T-helper 17 cell (primary cell): ENCODE results near the gene PARD3. TPM values are rescaled to one million over a fixed set of nuclear protein-coding genes. Genes with fewer than 3 reads are reported as not detected.
"Not testable (repeated sequence)": the region's sequence is repeated elsewhere in the genome, so short reads cannot be mapped to it uniquely, and the experiment has no call there.

ENCODE experiments used
- ATAC-seq: fragments of 150-1000 bp; cut with Tn5 transposase; 2 replicates; pipeline ENCODE4 v1.10.0; 2021; ENCODE audit warnings: mild to moderate bottlenecking, moderate library complexity
- DNase-seq, 3 donors: peaks; one replicate each; pipeline versions ENCODE4 v3.0.0 to v3.0.0-alpha.2; 2020 to 2021
- H3K9me3 ChIP-seq: one replicate; pipeline ENCODE4 v1.7.0; 2013; ENCODE audit warnings: low read length, mild to moderate bottlenecking; ENCODE audit not compliant: control insufficient read depth, poor library complexity, severe bottlenecking
- H3K27ac Mint-ChIP-seq: one replicate; pipeline ENCODE4 v1.8.0; 2022; ENCODE audit warnings: mild to moderate bottlenecking, moderate library complexity, mixed read lengths
- H3K27me3 Mint-ChIP-seq: one replicate; pipeline ENCODE4 v1.8.0; 2022; ENCODE audit warnings: mixed read lengths
- H3K36me3 Mint-ChIP-seq: one replicate; pipeline ENCODE4 v1.8.0; 2022; ENCODE audit warnings: low read depth, mixed read lengths
- H3K4me1 Mint-ChIP-seq: one replicate; pipeline ENCODE4 v1.8.0; 2022; ENCODE audit warnings: mild to moderate bottlenecking, mixed read lengths
- H3K4me3 Mint-ChIP-seq: one replicate; pipeline ENCODE4 v1.8.0; 2022; ENCODE audit warnings: mild to moderate bottlenecking, moderate library complexity, mixed read lengths
- total RNA-seq, 4 donors: library from RNA in 2 of 4; stranded (reverse) in 2 of 4; gene quantifications; one replicate each; pipeline ENCODE4 v1.2.3 and lab custom pipeline; 2022 to 2026

The PARD3 gene
- total RNA-seq, 2 donors from 2014 or later: 0.32 to 8.2 TPM

GRCh38 chr10:34427158-34427910, 387.8 kb downstream of the PARD3 start:
- ATAC-seq, H3K4me3 Mint-ChIP-seq, DNase-seq, H3K27ac Mint-ChIP-seq, H3K36me3 Mint-ChIP-seq, H3K27me3 Mint-ChIP-seq, H3K9me3 ChIP-seq, H3K4me1 Mint-ChIP-seq: not testable (repeated sequence)

- not testable (repeated sequence) for DNase-seq, H3K4me1 Mint-ChIP-seq, H3K27ac Mint-ChIP-seq, H3K9me3 ChIP-seq, H3K4me3 Mint-ChIP-seq, H3K36me3 Mint-ChIP-seq, H3K27me3 Mint-ChIP-seq, ATAC-seq
Measured at GRCh38 chr10:34426538-34427157, 388.4 kb downstream of the PARD3 start.

- H3K27ac Mint-ChIP-seq: no peak overlapping the region
- H3K36me3 Mint-ChIP-seq: no peaks in the 10 kb centered on the region
- DNase-seq (no peak), ATAC-seq (no peak)
- H3K9me3 ChIP-seq: no peaks in the 10 kb centered on the region
- H3K27me3 Mint-ChIP-seq: no peaks in the 10 kb centered on the region
- no peak overlapping the region for H3K4me3 Mint-ChIP-seq
- peaks cover 2% of the 10 kb centered on the region for H3K4me1 Mint-ChIP-seq
Measured at GRCh38 chr10:34426041-34426440, 389.1 kb downstream of the PARD3 start.

GRCh38 chr10:34423673-34424625, 391.1 kb downstream of the PARD3 start:
- H3K9me3 ChIP-seq: no peaks in the 10 kb centered on the region
- H3K4me1 Mint-ChIP-seq: peaks cover 2% of the 10 kb centered on the region
- DNase-seq (no peak), ATAC-seq (no peak)
- no peaks in the 10 kb centered on the region for H3K36me3 Mint-ChIP-seq
- H3K4me3 Mint-ChIP-seq: no peak overlapping the region
- no peak overlapping the region for H3K27ac Mint-ChIP-seq
- no peaks in the 10 kb centered on the region for H3K27me3 Mint-ChIP-seq

- no peak overlapping the region for H3K27ac Mint-ChIP-seq
- H3K27me3 Mint-ChIP-seq: no peaks in the 10 kb centered on the region
- no peak for ATAC-seq
- no peaks in the 10 kb centered on the region for H3K9me3 ChIP-seq
- no peak for DNase-seq
- H3K36me3 Mint-ChIP-seq: no peaks in the 10 kb centered on the region
- H3K4me1 Mint-ChIP-seq: peaks cover 2% of the 10 kb centered on the region
- no peak overlapping the region for H3K4me3 Mint-ChIP-seq
Measured at GRCh38 chr10:34420795-34421194, 394.3 kb downstream of the PARD3 start.

GRCh38 chr10:34420273-34420672, 394.8 kb downstream of the PARD3 start:
- Mint-ChIP-seq H3K27me3 (peaks cover 4% of the 10 kb centered on the region), H3K27ac (no peak overlapping the region)
- no peak for ATAC-seq

GRCh38 chr10:34415039-34415438, 400.1 kb downstream of the PARD3 start:
- Mint-ChIP-seq H3K27me3 (peaks cover 19% of the 10 kb centered on the region), H3K36me3 (no peaks in the 10 kb centered on the region), H3K27ac (no peak overlapping the region), H3K4me3 (no peak overlapping the region), H3K4me1 (no peaks in the 10 kb centered on the region)
- H3K9me3 ChIP-seq: no peaks in the 10 kb centered on the region
- ATAC-seq: no peak
- DNase-seq: no peak

More at GRCh38 chr10:34420273-34420672, 394.8 kb downstream of the PARD3 start:
- Mint-ChIP-seq H3K36me3 (no peaks in the 10 kb centered on the region), H3K4me1 (peaks cover 2% of the 10 kb centered on the region), H3K4me3 (no peak overlapping the region)
- H3K9me3 ChIP-seq: no peaks in the 10 kb centered on the region
- DNase-seq: no peak

GRCh38 chr10:34413756-34414587, 401.1 kb downstream of the PARD3 start:
- no peak overlapping the region for H3K4me3 Mint-ChIP-seq
- H3K4me1 Mint-ChIP-seq: no peaks in the 10 kb centered on the region
- H3K27ac Mint-ChIP-seq: no peak overlapping the region
- ATAC-seq (no peak), DNase-seq (no peak)
- no peaks in the 10 kb centered on the region for H3K9me3 ChIP-seq
- no peaks in the 10 kb centered on the region for H3K36me3 Mint-ChIP-seq
- peaks cover 25% of the 10 kb centered on the region for H3K27me3 Mint-ChIP-seq

GRCh38 chr10:34413214-34413613, 401.9 kb downstream of the PARD3 start:
- H3K27me3 Mint-ChIP-seq: peaks cover 27% of the 10 kb centered on the region
- H3K36me3 Mint-ChIP-seq: no peaks in the 10 kb centered on the region
- H3K9me3 ChIP-seq: no peaks in the 10 kb centered on the region
- ATAC-seq: no peak
- H3K4me1 Mint-ChIP-seq: no peaks in the 10 kb centered on the region
- H3K27ac Mint-ChIP-seq: no peak overlapping the region
- no peak for DNase-seq
- no peak overlapping the region for H3K4me3 Mint-ChIP-seq

- ATAC-seq (no peak), DNase-seq (no peak)
- Mint-ChIP-seq H3K27ac (no peak overlapping the region), H3K4me3 (no peak overlapping the region), H3K36me3 (no peaks in the 10 kb centered on the region), H3K4me1 (no peaks in the 10 kb centered on the region), H3K27me3 (peaks cover 29% of the 10 kb centered on the region)
- H3K9me3 ChIP-seq: no peaks in the 10 kb centered on the region
Measured at GRCh38 chr10:34408956-34409355, 406.1 kb downstream of the PARD3 start.

GRCh38 chr10:34408381-34408780, 406.7 kb downstream of the PARD3 start:
- DNase-seq (no peak), ATAC-seq (no peak)
- peaks cover 23% of the 10 kb centered on the region for H3K27me3 Mint-ChIP-seq
- no peak overlapping the region for H3K27ac Mint-ChIP-seq
- H3K4me3 Mint-ChIP-seq: no peak overlapping the region
- no peaks in the 10 kb centered on the region for H3K36me3 Mint-ChIP-seq
- H3K9me3 ChIP-seq: no peaks in the 10 kb centered on the region
- H3K4me1 Mint-ChIP-seq: no peaks in the 10 kb centered on the region

GRCh38 chr10:34407324-34407805, 407.7 kb downstream of the PARD3 start:
- DNase-seq: no peak
- Mint-ChIP-seq H3K4me3 (no peak overlapping the region), H3K36me3 (no peaks in the 10 kb centered on the region), H3K27me3 (peaks cover 22% of the 10 kb centered on the region), H3K4me1 (no peaks in the 10 kb centered on the region), H3K27ac (no peak overlapping the region)
- ATAC-seq: no peak
- H3K9me3 ChIP-seq: no peaks in the 10 kb centered on the region
